CD4-positive, alpha-beta memory T cell (primary cell): Measurements from ENCODE around the gene CD47. TPM values are rescaled to one million over a fixed set of nuclear protein-coding genes. Genes with fewer than 3 reads are reported as not detected.

Experiments
- CTCF ChIA-PET: fragments of 350-600 bp; sonication (Branson Sonifier 250); formaldehyde crosslinking; loops from one replicate; lab custom pipeline; 2021; ENCODE audit warnings: inconsistent platforms; ENCODE audit not compliant: partially characterized antibody; lab: Charles Lee
- POLR2A ChIA-PET: fragments of 350-600 bp; sonication (Branson Sonifier 250); formaldehyde crosslinking; loops from one replicate; lab custom pipeline; 2021; ENCODE audit not compliant: partially characterized antibody; lab: Charles Lee
- DNase-seq, 5 donors: peaks; one replicate each; pipeline versions ENCODE4 v3.0.0 to v3.0.0-alpha.2; 2020 to 2022; ENCODE audit warnings: mixed read lengths in 1 of 5
- H3K27ac ChIP-seq: one replicate; pipeline ENCODE4 v1.7.0; 2013; ENCODE audit warnings: low read depth, low read length
- H3K27me3 ChIP-seq: 2 replicates; pipeline ENCODE4 v1.7.0; 2013; ENCODE audit warnings: mild to moderate bottlenecking, low read length, moderate library complexity; ENCODE audit not compliant: insufficient read depth
- H3K36me3 ChIP-seq: 2 replicates; pipeline ENCODE4 v1.7.0; 2013; ENCODE audit warnings: mild to moderate bottlenecking, low read length, moderate library complexity; ENCODE audit not compliant: insufficient read depth
- H3K4me1 ChIP-seq: 2 replicates; pipeline ENCODE4 v1.7.0; 2013; ENCODE audit warnings: mild to moderate bottlenecking, low read length, moderate library complexity; ENCODE audit not compliant: insufficient read depth
- H3K4me3 ChIP-seq, 2 donors: one replicate each; pipeline ENCODE4 v1.7.0; 2013; ENCODE audit warnings: low read length in 2 of 2, mild to moderate bottlenecking in 1 of 2
- H3K9me3 ChIP-seq, 2 donors: one replicate each; pipeline ENCODE4 v1.7.0; 2013; ENCODE audit warnings: low read length in 2 of 2, control low read depth in 1 of 2; ENCODE audit not compliant: control insufficient read depth in 1 of 2
- H3K27ac Mint-ChIP-seq, 7 donors: one replicate each; pipeline ENCODE4 v1.8.0; 2020 to 2021; ENCODE audit warnings: mixed read lengths in 7 of 7, mild to moderate bottlenecking in 6 of 7, inconsistent platforms in 3 of 7, moderate library complexity in 3 of 7
- H3K27me3 Mint-ChIP-seq, 2 donors: one replicate each; pipeline ENCODE4 v1.8.0; 2020 to 2021; ENCODE audit warnings: mixed read lengths in 2 of 2
- H3K36me3 Mint-ChIP-seq, 2 donors: one replicate each; pipeline ENCODE4 v1.8.0; 2020 to 2021; ENCODE audit warnings: mixed read lengths in 2 of 2, inconsistent platforms in 1 of 2, mild to moderate bottlenecking in 1 of 2
- H3K4me1 Mint-ChIP-seq, 4 donors: one replicate each; pipeline ENCODE4 v1.8.0; 2020 to 2021; ENCODE audit warnings: mixed read lengths in 4 of 4, mild to moderate bottlenecking in 1 of 4
- H3K4me3 Mint-ChIP-seq, 8 donors: one replicate each; pipeline ENCODE4 v1.8.0; 2020 to 2021; ENCODE audit warnings: mixed read lengths in 8 of 8, mild to moderate bottlenecking in 7 of 8, moderate library complexity in 6 of 8, inconsistent platforms in 3 of 8
- H3K9me3 Mint-ChIP-seq, 8 donors: one replicate each; pipeline ENCODE4 v1.8.0; 2020 to 2021; ENCODE audit warnings: mixed read lengths in 8 of 8, mild to moderate bottlenecking in 5 of 8, inconsistent platforms in 3 of 8, moderate library complexity in 1 of 8
- intact Hi-C: fragments of 100-400 bp; cut with micrococcal nuclease; formaldehyde crosslinking; loops from one replicate; pipeline ENCODE4 v1.15.1; 2023
- polyA plus RNA-seq, 2 donors: library from polyadenylated mRNA; unstranded; fragments of 300-500 nt; fragmentation: Illumina TruSeq; gene quantifications; one replicate each; pipeline ENCODE4 v1.2.3, GENCODE V29; 2021
- total RNA-seq, 2 experiments: library from RNA; stranded (reverse); gene quantifications; one replicate each; pipeline ENCODE4 v1.2.3, GENCODE V29; 2021

The CD47 gene
- total and polyA plus RNA-seq, 4 experiments from 2014 or later: 224 to 288 (median 253) TPM

DNA sequence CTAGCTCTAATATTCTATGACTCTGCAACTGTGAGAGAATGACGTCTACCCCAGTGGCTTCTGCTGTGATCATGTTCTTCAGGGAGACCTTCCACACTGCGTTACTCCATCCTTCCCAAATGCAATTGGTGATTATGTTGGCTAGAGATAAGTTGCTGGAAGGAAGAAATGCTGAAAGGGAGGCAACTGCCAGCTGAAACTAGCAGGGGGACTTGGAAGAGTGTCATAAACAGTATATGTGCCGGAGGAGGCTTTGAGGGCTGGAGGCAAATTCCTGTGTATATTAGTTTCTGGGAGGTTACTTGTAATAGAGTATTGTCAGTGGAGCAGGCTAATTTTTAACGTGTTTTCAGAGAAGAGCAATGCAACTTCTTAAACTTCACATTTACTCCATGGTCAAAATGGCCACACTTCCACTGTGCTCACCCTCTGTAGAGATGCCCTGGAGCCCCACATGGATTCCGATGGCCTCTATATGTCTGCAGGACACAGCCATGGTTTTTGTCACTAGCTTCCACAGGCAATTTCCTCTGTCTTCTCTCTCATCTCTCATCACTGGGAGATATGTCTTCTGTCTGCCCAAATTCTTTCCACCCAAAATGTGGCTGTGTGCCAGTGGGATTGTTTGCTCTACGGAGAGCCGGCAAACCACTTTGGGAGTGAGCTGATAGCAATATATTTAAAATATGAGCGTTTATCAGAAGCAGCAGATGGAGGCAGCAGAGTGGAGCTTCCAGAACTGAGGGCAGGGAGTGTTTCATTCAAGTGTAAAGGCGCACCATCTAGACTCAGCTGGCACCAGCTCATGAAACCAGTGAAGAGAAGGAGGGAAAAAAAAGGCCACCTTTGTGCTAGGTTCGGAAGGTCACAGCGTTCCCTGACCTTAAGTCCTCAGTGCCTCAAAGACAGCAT is 13.3 kb upstream of the CD47 start:
- intact Hi-C loops: no loop called here
- Mint-ChIP-seq H3K27ac (peak overlapping the region in 1 of 7 donors; percentile 16), H3K4me3 (no peak overlapping the region), H3K27me3 (peaks cover 0 to 2% of the 10 kb centered on the region in 2 donors), H3K9me3 (no peaks in the 10 kb centered on the region), H3K4me1 (peaks cover 27 to 38% (median 30%) of the 10 kb centered on the region in 4 donors), H3K36me3 (no peaks in the 10 kb centered on the region)
- H3K4me3 ChIP-seq: no peak overlapping the region
- ChIA-PET POLR2A (interaction anchor here (6.1 kb wide), 1 partner anchor 13 kb away, joined by 50 read pairs; the partner anchor contains the start of gene CD47), CTCF (no interaction called here)
- no peaks in the 10 kb centered on the region for H3K36me3 ChIP-seq
- no peak for DNase-seq
- H3K9me3 ChIP-seq: no peaks in the 10 kb centered on the region
- peaks cover 25% of the 10 kb centered on the region for H3K4me1 ChIP-seq
- H3K27me3 ChIP-seq: no peaks in the 10 kb centered on the region
- no peak overlapping the region for H3K27ac ChIP-seq

DNA sequence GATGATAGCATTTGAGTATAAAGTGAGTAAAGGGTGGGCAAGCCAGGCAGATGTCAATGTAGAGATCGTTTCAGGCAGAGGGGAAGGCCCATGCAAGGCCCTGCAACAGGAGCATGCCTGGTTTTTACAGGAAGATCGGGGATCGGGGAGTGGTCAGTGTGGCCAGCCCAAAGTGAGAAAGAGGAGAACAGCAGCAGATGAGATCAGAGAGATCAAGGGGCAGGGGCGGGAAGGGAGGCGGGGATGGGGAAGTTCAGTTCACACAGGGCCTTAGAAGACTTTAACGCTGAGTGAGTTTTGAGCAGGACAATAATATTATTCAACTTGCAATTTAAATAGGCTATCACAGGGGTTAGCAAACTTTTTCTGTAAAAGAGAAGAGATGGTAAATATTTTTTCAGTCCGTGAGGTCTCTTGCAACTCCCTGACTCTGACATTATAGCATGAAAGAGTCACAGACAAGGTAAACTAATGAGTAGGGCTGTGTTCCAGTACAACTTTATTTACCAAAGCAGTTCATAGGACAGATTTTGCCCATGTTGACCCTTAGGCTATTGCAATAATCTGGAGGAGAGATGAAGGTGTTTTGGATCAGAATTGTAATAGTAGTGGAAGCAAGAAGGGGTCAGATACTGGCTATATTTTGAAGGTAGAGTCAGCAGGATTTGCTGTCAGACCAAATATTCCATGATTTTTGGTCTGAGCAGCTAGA is 12.4 kb upstream of the CD47 start:
- intact Hi-C loops: no loop called here
- H3K4me3 ChIP-seq: no peak overlapping the region
- ChIA-PET POLR2A (interaction anchor here (6.1 to 21.0 kb wide), 2 partner anchors 12 to 24 kb away, joined by 50 to 531 read pairs; partner anchors contain the start of gene CD47), CTCF (interaction anchor here (2.8 kb wide), 1 partner anchor 10 kb away, joined by 11 read pairs; no protein-coding TSS in a partner anchor)
- Mint-ChIP-seq H3K4me1 (peaks cover 27 to 39% (median 30%) of the 10 kb centered on the region in 4 donors), H3K4me3 (no peak overlapping the region), H3K36me3 (no peaks in the 10 kb centered on the region), H3K27me3 (no peaks in the 10 kb centered on the region), H3K9me3 (no peaks in the 10 kb centered on the region), H3K27ac (peak overlapping the region in 1 of 7 donors; percentile 66)
- no peaks in the 10 kb centered on the region for H3K36me3 ChIP-seq
- H3K27ac ChIP-seq: no peak overlapping the region
- H3K4me1 ChIP-seq: peaks cover 25% of the 10 kb centered on the region
- no peaks in the 10 kb centered on the region for H3K9me3 ChIP-seq
- no peak for DNase-seq
- H3K27me3 ChIP-seq: no peaks in the 10 kb centered on the region

DNA sequence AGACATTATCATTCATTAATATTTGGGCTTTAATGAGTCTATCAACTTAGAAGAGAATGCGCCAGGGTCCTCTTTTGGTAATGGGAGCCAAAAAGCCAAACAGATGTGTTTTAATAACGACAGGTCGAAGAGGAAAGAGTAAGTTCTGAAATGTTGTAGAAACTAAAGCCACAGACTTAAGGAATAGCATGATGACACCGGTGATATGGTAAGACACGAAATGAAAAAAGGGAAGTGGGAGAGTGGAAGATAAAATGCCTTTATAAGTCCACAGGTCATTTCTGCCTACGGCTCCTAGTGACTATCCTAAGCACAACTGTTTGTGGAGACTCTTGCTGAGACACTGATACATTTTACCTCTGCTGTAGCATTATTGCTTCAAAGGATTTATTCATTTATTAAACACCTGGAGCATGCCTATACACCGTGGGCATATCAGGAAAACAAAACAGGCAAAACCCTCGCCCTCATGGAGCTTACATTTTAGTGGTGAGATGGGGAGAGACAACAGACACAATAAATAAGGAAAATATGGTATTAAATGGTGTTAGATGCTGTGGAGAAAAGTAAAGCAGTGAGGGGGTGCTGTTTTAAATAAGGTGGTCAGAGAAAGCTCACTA is 11.7 kb upstream of the CD47 start:
- H3K4me3 Mint-ChIP-seq: no peak overlapping the region
- H3K9me3 Mint-ChIP-seq: no peaks in the 10 kb centered on the region
- H3K4me1 ChIP-seq: peaks cover 25% of the 10 kb centered on the region
- intact Hi-C loops: no loop called here
- no peaks in the 10 kb centered on the region for H3K36me3 ChIP-seq
- H3K27ac ChIP-seq: no peak overlapping the region
- no peaks in the 10 kb centered on the region for H3K9me3 ChIP-seq
- peaks cover 26 to 36% (median 30%) of the 10 kb centered on the region in 4 donors for H3K4me1 Mint-ChIP-seq
- no peaks in the 10 kb centered on the region for H3K27me3 Mint-ChIP-seq
- H3K27ac Mint-ChIP-seq: peak overlapping the region in 1 of 7 donors; percentile 19
- CTCF ChIA-PET: interaction anchor here (2.8 kb wide), 1 partner anchor 9 kb away, joined by 11 read pairs; no protein-coding TSS in a partner anchor
- no peaks in the 10 kb centered on the region for H3K36me3 Mint-ChIP-seq
- DNase-seq: no peak
- POLR2A ChIA-PET: interaction anchor here (6.1 to 21.0 kb wide), 2 partner anchors 11 to 25 kb away, joined by 50 to 531 read pairs; partner anchors contain the start of gene CD47
- no peak overlapping the region for H3K4me3 ChIP-seq
- H3K27me3 ChIP-seq: no peaks in the 10 kb centered on the region

DNA sequence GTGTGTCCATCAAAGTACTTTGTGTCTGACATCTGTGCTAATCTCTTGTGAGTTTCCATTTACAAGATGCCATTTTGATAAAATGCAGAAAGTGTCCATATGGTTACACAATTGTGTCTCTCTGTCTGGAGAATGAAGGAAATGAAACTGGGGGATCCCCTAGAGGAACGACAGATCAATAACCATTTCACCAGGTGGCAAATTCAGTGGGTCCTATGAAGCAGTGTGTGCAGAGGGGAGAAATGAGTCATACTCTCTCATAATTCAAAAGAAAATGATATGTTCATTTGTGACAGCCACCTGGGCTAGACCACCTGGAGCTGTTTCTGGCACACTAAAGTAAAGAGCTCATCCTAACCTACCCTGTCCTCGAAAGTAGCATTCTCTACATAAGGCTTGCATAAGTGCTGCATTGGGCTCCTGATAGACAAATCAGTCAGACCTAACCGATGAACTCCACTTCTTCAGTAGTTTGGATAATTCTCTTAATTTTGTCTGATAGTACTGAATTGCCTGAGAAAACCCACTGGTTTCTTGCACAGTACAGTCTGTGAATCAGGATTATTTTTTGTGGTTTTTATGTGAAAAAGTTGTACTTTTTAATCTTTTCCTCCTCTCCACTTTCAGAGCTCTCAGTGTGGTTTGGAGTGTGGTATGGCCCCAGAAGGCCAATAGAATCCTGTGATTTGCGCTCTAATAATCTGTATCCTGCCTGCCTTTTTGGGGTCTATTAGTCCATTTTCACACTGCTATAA is 10.3 kb upstream of the CD47 start:
- H3K9me3 Mint-ChIP-seq: no peaks in the 10 kb centered on the region
- H3K4me3 ChIP-seq: no peak overlapping the region
- no peaks in the 10 kb centered on the region for H3K27me3 ChIP-seq
- CTCF ChIA-PET: interaction anchor here (2.8 kb wide), 1 partner anchor 8 kb away, joined by 11 read pairs; no protein-coding TSS in a partner anchor
- H3K27me3 Mint-ChIP-seq: no peaks in the 10 kb centered on the region
- intact Hi-C loops: loop anchor here (1.0 kb wide), 2 partner anchors 10 to 24 kb away; partner anchors contain the start of gene CD47
- H3K27ac Mint-ChIP-seq: peak overlapping the region; percentile 55 to 87 (median 81)
- peak in 2 of 5 donors; percentile 28 to 74 for DNase-seq
- POLR2A ChIA-PET: interaction anchor here (1.2 to 21.0 kb wide), 3 partner anchors 10 to 26 kb away, joined by 3 to 531 read pairs (median 50); partner anchors contain the start of gene CD47
- H3K4me3 Mint-ChIP-seq: peak overlapping the region in 5 of 8 donors; percentile 1 to 59 (median 42)
- no peaks in the 10 kb centered on the region for H3K9me3 ChIP-seq
- H3K4me1 Mint-ChIP-seq: peaks cover 29 to 38% (median 35%) of the 10 kb centered on the region in 4 donors
- peaks cover 29% of the 10 kb centered on the region for H3K4me1 ChIP-seq
- H3K36me3 ChIP-seq: no peaks in the 10 kb centered on the region
- no peak overlapping the region for H3K27ac ChIP-seq
- H3K36me3 Mint-ChIP-seq: no peaks in the 10 kb centered on the region

DNA sequence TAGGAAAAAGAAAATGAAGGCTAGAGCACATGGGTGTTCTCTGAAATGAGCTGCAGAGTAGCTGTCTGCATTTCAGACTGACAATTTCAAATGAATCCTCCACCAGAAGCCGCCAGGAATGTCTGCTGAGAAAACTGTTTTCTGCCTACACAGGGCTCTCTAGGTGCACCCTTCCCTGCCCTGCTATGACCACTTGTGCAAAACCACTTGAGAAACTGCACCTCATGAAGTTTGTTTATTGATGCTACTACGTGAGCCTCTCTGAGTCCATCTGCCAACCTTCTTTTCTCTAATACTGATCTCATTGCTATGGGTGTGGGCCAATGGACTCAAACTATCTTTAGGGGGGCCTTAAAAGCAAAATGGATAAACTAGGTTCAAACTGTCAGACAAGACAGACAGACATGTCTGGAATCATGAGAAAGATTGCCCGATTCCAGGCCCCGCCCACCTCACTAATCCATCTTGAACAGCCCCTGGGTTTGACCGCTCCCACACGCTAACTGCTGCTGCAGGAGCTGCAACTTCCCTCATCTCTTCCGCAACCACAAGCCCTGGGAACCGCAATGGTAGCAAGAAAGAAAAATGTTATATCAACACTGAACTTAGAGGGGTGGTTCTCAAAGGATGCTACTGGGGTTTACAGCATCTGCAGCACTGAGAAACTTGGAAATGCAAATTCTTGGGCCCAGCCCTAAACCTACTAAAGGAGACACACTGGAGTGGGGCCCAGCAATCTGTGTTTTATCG is 9.0 kb upstream of the CD47 start:
- no peaks in the 10 kb centered on the region for H3K27me3 Mint-ChIP-seq
- H3K27ac Mint-ChIP-seq: peak overlapping the region; percentile 10 to 76 (median 58)
- POLR2A ChIA-PET: interaction anchor here (6.1 to 21.0 kb wide), 2 partner anchors 8 to 28 kb away, joined by 50 to 531 read pairs; partner anchors contain the start of gene CD47
- Histone ChIP-seq H3K4me3 (no peak overlapping the region), H3K4me1 (peaks cover 31% of the 10 kb centered on the region), H3K9me3 (no peaks in the 10 kb centered on the region), H3K27me3 (no peaks in the 10 kb centered on the region), H3K36me3 (no peaks in the 10 kb centered on the region), H3K27ac (no peak overlapping the region)
- intact Hi-C loops: loop anchor here (1.0 to 10.0 kb wide), 2 partner anchors 9 to 575 kb away; partner anchors contain the start of genes BBX and CD47
- no peaks in the 10 kb centered on the region for H3K36me3 Mint-ChIP-seq
- DNase-seq: peak in 1 of 5 donors; percentile 46
- H3K4me3 Mint-ChIP-seq: peak overlapping the region in 4 of 8 donors; percentile 13 to 60 (median 24)
- peaks cover 32 to 41% (median 34%) of the 10 kb centered on the region in 4 donors for H3K4me1 Mint-ChIP-seq
- H3K9me3 Mint-ChIP-seq: peaks cover 0 to under 1% (median 0%) of the 10 kb centered on the region in 8 donors
- CTCF ChIA-PET: interaction anchor here (1.5 kb wide), 1 partner anchor 22 kb away, joined by 4 read pairs; no protein-coding TSS in a partner anchor
